ENCODE measurements around the gene ENOX1.

The ENOX1 gene

GRCh38 chr13:43567608-43568007 lies 219.2 kb downstream of the ENOX1 start:
- H3K4me3 ChIP-seq (ENCODE audit: control insufficient read depth, low read depth, low read length), result no peak overlapping the region
- TF ChIP-seq CTCF (IDR thresholded peaks at IDR 0.05; ENCODE audit: control insufficient read depth, insufficient read depth, low read depth, low read length, missing control alignments), result no peak
- DNase-seq (ENCODE audit: low read depth), result peak; percentile 18

- H3K4me3 ChIP-seq (ENCODE audit: control insufficient read depth, low read depth, low read length), result no peak overlapping the region
- no peak for TF ChIP-seq CTCF (IDR thresholded peaks at IDR 0.05; ENCODE audit: control insufficient read depth, insufficient read depth, low read depth, low read length, missing control alignments)
- DNase-seq (ENCODE audit: low read depth), result no peak
Measured at GRCh38 chr13:43564952-43565351, 221.8 kb downstream of the ENOX1 start.

- no peak overlapping the region for H3K4me3 ChIP-seq (ENCODE audit: control insufficient read depth, low read depth, low read length)
- TF ChIP-seq CTCF (IDR thresholded peaks at IDR 0.05; ENCODE audit: control insufficient read depth, insufficient read depth, low read depth, low read length, missing control alignments), result no peak
- no peak for DNase-seq (ENCODE audit: low read depth)
Measured at GRCh38 chr13:43561081-43561480, 225.7 kb downstream of the ENOX1 start.

- no peak for TF ChIP-seq CTCF (IDR thresholded peaks at IDR 0.05; ENCODE audit: control insufficient read depth, insufficient read depth, low read depth, low read length, missing control alignments)
- no peak overlapping the region for H3K4me3 ChIP-seq (ENCODE audit: control insufficient read depth, low read depth, low read length)
- no peak for DNase-seq (ENCODE audit: low read depth)
Measured at GRCh38 chr13:43558939-43559338, 227.8 kb downstream of the ENOX1 start.

- DNase-seq (ENCODE audit: low read depth), result no peak
- TF ChIP-seq CTCF (IDR thresholded peaks at IDR 0.05; ENCODE audit: control insufficient read depth, insufficient read depth, low read depth, low read length, missing control alignments), result no peak
- H3K4me3 ChIP-seq (ENCODE audit: control insufficient read depth, low read depth, low read length), result no peak overlapping the region
Measured at GRCh38 chr13:43558326-43558725, 228.4 kb downstream of the ENOX1 start.

GRCh38 chr13:43555667-43556066 lies 231.1 kb downstream of the ENOX1 start:
- no peak for TF ChIP-seq CTCF (IDR thresholded peaks at IDR 0.05; ENCODE audit: control insufficient read depth, insufficient read depth, low read depth, low read length, missing control alignments)
- H3K4me3 ChIP-seq (ENCODE audit: control insufficient read depth, low read depth, low read length), result no peak overlapping the region
- no peak for DNase-seq (ENCODE audit: low read depth)

- H3K4me3 ChIP-seq (ENCODE audit: control insufficient read depth, low read depth, low read length), result no peak overlapping the region
- no peak for DNase-seq (ENCODE audit: low read depth)
- no peak for TF ChIP-seq CTCF (IDR thresholded peaks at IDR 0.05; ENCODE audit: control insufficient read depth, insufficient read depth, low read depth, low read length, missing control alignments)
Measured at GRCh38 chr13:43551897-43552456, 234.8 kb downstream of the ENOX1 start.

Measured in AG09309 (cell line).